Stimulated activated CD4-positive, alpha-beta T cell treated with anti-CD3 and anti-CD28 coated beads, Interleukin-1b, Interleukin-23, amount 100 ng/mL, for 1 hour (primary cell): ENCODE measurements around the gene RAP2B.
"Not testable (repeated sequence)": the region's sequence is repeated elsewhere in the genome, so short reads cannot be mapped to it uniquely, and the experiment has no call there.

Experiments
- DNase-seq, 2 donors: peaks; one replicate each; pipeline ENCODE4 v3.0.0-alpha.2; 2020; ENCODE audit warnings: low read depth in 2 of 2

The RAP2B gene

GRCh38 chr3:153161714-153162512 lies at the start of gene RAP2B:
Gene RAP2B (plus strand): TSS chr3:153162226. CDS start chr3:153162694, 468 bp downstream.
- DNase-seq: peak; percentile 88 to 99

GRCh38 chr3:153113541-153113940 lies 48.5 kb upstream of the RAP2B start:
- DNase-seq: no peak

- not testable (repeated sequence) for DNase-seq
Observed at GRCh38 chr3:153114270-153114669, 47.8 kb upstream of the RAP2B start.

- no peak for DNase-seq
Observed at GRCh38 chr3:153115326-153115725, 46.7 kb upstream of the RAP2B start.

- DNase-seq: no peak
Observed at GRCh38 chr3:153127788-153128187, 34.2 kb upstream of the RAP2B start.

GRCh38 chr3:153129426-153129825 lies 32.6 kb upstream of the RAP2B start:
- no peak for DNase-seq

- no peak for DNase-seq
Observed at GRCh38 chr3:153129866-153130265, 32.2 kb upstream of the RAP2B start.

GRCh38 chr3:153130312-153130977 lies 31.6 kb upstream of the RAP2B start:
- DNase-seq: no peak

- no peak for DNase-seq
Observed at GRCh38 chr3:153137626-153138025, 24.4 kb upstream of the RAP2B start.

GRCh38 chr3:153138276-153139210 lies 23.5 kb upstream of the RAP2B start:
- no peak for DNase-seq

- DNase-seq: no peak
Observed at GRCh38 chr3:153142961-153143360, 19.1 kb upstream of the RAP2B start.

- no peak for DNase-seq
Observed at GRCh38 chr3:153144071-153144470, 18.0 kb upstream of the RAP2B start.

- DNase-seq: no peak
Observed at GRCh38 chr3:153144779-153145178, 17.2 kb upstream of the RAP2B start.

- no peak for DNase-seq
Observed at GRCh38 chr3:153145454-153145853, 16.6 kb upstream of the RAP2B start.

- DNase-seq: no peak
Observed at GRCh38 chr3:153146191-153147053, 15.6 kb upstream of the RAP2B start.

- DNase-seq: no peak
Observed at GRCh38 chr3:153150991-153151390, 11.0 kb upstream of the RAP2B start.

- DNase-seq: not testable (repeated sequence)
Observed at GRCh38 chr3:153155786-153156185, 6.2 kb upstream of the RAP2B start.

- no peak for DNase-seq
Observed at GRCh38 chr3:153158189-153158588, 3.8 kb upstream of the RAP2B start.

- no peak for DNase-seq
Observed at GRCh38 chr3:153158961-153159735, 2.9 kb upstream of the RAP2B start.

- no peak for DNase-seq
Observed at GRCh38 chr3:153159771-153160397, 2.1 kb upstream of the RAP2B start.
